Measurements from ENCODE around the gene LCT.

Gene LCT

DNA sequence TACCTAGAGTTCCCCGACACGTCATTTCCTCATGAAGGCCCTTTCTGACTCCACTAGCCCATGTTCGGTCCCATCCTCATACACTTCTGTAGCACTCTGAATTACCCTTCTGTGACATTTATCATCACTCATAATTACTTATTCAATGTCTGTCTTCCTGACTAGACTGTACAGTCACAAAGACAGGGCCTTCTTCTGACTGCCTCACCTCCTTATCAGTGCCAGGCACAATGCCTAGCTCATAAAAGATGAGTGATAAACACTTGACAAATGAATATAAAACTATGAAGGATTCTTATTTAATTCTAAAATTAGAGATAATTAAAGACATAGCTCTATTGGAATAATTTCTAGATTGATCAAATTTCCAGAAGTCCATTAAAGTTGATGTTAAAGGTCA lies 96.8 kb downstream of the LCT start:
- Histone ChIP-seq H3K9ac (no peak overlapping the region), H3K4me1 (peaks cover 12 to 20% (median 15%) of the 10 kb centered on the region in 10 experiments; a peak in 19 of 20 replicates), H3K36me3 (peaks cover 4 to 11% (median 8%) of the 10 kb centered on the region in 11 experiments; a peak in 18 of 22 replicates), H3K27me3 (no peaks in the 10 kb centered on the region), H3K4me3 (no peak overlapping the region), H3K27ac (no peak overlapping the region), H3K9me3 (replicated peaks in 1 of 11) (no peaks in the 10 kb centered on the region), H4K20me1 (peaks cover 10 to 34% (median 25%) of the 10 kb centered on the region in 11 experiments; a peak in 20 of 22 replicates), H3K4me2 (no peak overlapping the region)
- TF ChIP-seq Cebpa-rat (IDR thresholded peaks at IDR 0.05) = no peak

All from BLaER1 treated with 17β-estradiol and CSF1 and Interleukin-3, amounts not matched to agents 10 nM and 100 nM (cell line).